ENCODE measurements around the gene TMEM132E. TPM values are rescaled to one million over a fixed set of nuclear protein-coding genes. Genes with fewer than 3 reads are reported as not detected.

TMEM132E gene
- total and polyA plus RNA-seq, 10 of the 15 experiments (the other 5 are each of a cell fraction or from before 2014, with no cell fraction given) = not detected

- Histone ChIP-seq H2AFZ (ENCODE audit: control insufficient read depth, low read depth, low read length) (no peak overlapping the region), H3K4me2 (ENCODE audit: control insufficient read depth, insufficient read depth) (no peak overlapping the region), H3K4me1 (ENCODE audit: control insufficient read depth, insufficient read depth, low read length) (no peaks in the 10 kb centered on the region), H3K4me3 (no peak overlapping the region), H3K79me2 (ENCODE audit: control insufficient read depth, insufficient read depth, low read length) (no peaks in the 10 kb centered on the region), H3K9ac (ENCODE audit: control insufficient read depth, insufficient read depth, low read length) (no peak overlapping the region), H3K9me3 (replicated peaks; ENCODE audit: control insufficient read depth, insufficient read depth, low read length) (no peaks in the 10 kb centered on the region), H3K36me3 (ENCODE audit: control insufficient read depth in 2 of 2, insufficient read depth in 2 of 2, low read length in 1 of 2) (no peaks in the 10 kb centered on the region), H4K20me1 (ENCODE audit: control insufficient read depth, insufficient read depth) (no peaks in the 10 kb centered on the region), H3K27me3 (replicated peaks in 1 of 2; ENCODE audit: control insufficient read depth in 2 of 2, insufficient read depth in 2 of 2, low read length in 1 of 2) (peaks cover 11 to 13% of the 10 kb centered on the region in 2 experiments), H3K27ac (ENCODE audit: control insufficient read depth, insufficient read depth) (no peak overlapping the region)
- BruUV-seq (replicated peaks) = no TSS peak
- ChIA-PET CTCF (interaction anchor here (1.0 kb wide), 1 partner anchor 33 kb away, joined by 3 read pairs; no protein-coding TSS in a partner anchor), RAD21 (ENCODE audit: unreplicated experiment) (no interaction called here), POLR2A (no interaction called here), SMC1A (ENCODE audit: uncharacterized antibody, unreplicated experiment) (no interaction called here)
- intact Hi-C loops (cut with micrococcal nuclease; ENCODE audit: unreplicated experiment) = no loop called here
- no peak for FAIRE-seq
- no peak for DNase-seq (ENCODE audit: low read depth, low spot score)
- ATAC-seq = no peak
- WGBS (ENCODE audit: insufficient coverage, insufficient replicate concordance, low lambda C conversion rate, missing lambda C conversion rate) = 2% methylated on average over 5 of the region's 5 CpGs
- TF ChIP-seq TAF1 (IDR thresholded peaks at IDR 0.05; ENCODE audit: borderline replicate concordance, low read depth, low read length) (no peak), SIX5 (IDR thresholded peaks at IDR 0.05; ENCODE audit: low read depth, low read length, severe bottlenecking) (no peak), SREBF1 (IDR thresholded peaks at IDR 0.05; ENCODE audit: low read length) (no peak), CHD1 (IDR thresholded peaks at IDR 0.05; ENCODE audit: low read depth, low read length) (no peak), SKIL (IDR thresholded peaks at IDR 0.05; ENCODE audit: low read depth, poor library complexity, severe bottlenecking) (no peak), TCF12 (IDR thresholded peaks at IDR 0.05; ENCODE audit: low read depth, low read length) (no peak), ASH2L (IDR thresholded peaks at IDR 0.05; ENCODE audit: borderline replicate concordance, low read depth) (no peak), RCOR1 (conservative IDR thresholded peaks at IDR 0.05; ENCODE audit: low read depth, low read length) (no peak), NR2F1 (conservative IDR thresholded peaks at IDR 0.05) (no peak), NKRF (conservative IDR thresholded peaks at IDR 0.05) (no peak), ZBTB33 (IDR thresholded peaks at IDR 0.05) (no peak), EZH2 (IDR thresholded peaks at IDR 0.05; ENCODE audit: borderline replicate concordance, control insufficient read depth, low read depth, low read length) (no peak), MTA2 (IDR thresholded peaks at IDR 0.05; ENCODE audit: low read depth) (no peak), SPI1 (IDR thresholded peaks at IDR 0.05; ENCODE audit: borderline replicate concordance, insufficient read depth, low read depth, low read length) (no peak), ATF2 (IDR thresholded peaks at IDR 0.05; ENCODE audit: low read length) (no peak), NRF1 (conservative IDR thresholded peaks at IDR 0.05; ENCODE audit: low read depth, low read length) (no peak), RB1 (IDR thresholded peaks at IDR 0.05; ENCODE audit: borderline replicate concordance) (no peak), CBX3 (IDR thresholded peaks at IDR 0.05; ENCODE audit: borderline replicate concordance, low read depth) (no peak), BRCA1 (IDR thresholded peaks at IDR 0.05; ENCODE audit: low read depth, low read length) (no peak)
- in situ Hi-C loops (cut with MboI) = no loop called here
These were observed 4.2 kb upstream of the TMEM132E start for GRCh38 chr17:34575182-34575581.

Measured in GM12878 (cell line).